Left lobe of liver (tissue), 2 donors: Measurements from ENCODE around the gene NRARP. TPM values are rescaled to one million over a fixed set of nuclear protein-coding genes. Genes with fewer than 3 reads are reported as not detected.
A peak's percentile ranks its signal among the peaks of the same experiment; 100 is the strongest.

Source experiments
- ATAC-seq: fragments of 200-7000 bp; cut with Tn5 transposase; one replicate; pipeline ENCODE4 v1.9.1; 2020; ENCODE audit warnings: mild to moderate bottlenecking, moderate library complexity
- DNase-seq: peaks from one replicate; pipeline ENCODE4 v3.0.0-alpha.2; 2020; ENCODE audit warnings: low spot score
- total RNA-seq: library from RNA; stranded (reverse); gene quantifications from one replicate; pipeline ENCODE4 v1.2.1, GENCODE V29; 2021
- donor health status: DM: no; HTN: no; CAD: no; lungs with moderate emphysema.
- donor health status: DM: no; HTN: yes; CAD: no.

Gene NRARP
- total RNA-seq, 1 donor from 2014 or later: 1.3 TPM

DNA sequence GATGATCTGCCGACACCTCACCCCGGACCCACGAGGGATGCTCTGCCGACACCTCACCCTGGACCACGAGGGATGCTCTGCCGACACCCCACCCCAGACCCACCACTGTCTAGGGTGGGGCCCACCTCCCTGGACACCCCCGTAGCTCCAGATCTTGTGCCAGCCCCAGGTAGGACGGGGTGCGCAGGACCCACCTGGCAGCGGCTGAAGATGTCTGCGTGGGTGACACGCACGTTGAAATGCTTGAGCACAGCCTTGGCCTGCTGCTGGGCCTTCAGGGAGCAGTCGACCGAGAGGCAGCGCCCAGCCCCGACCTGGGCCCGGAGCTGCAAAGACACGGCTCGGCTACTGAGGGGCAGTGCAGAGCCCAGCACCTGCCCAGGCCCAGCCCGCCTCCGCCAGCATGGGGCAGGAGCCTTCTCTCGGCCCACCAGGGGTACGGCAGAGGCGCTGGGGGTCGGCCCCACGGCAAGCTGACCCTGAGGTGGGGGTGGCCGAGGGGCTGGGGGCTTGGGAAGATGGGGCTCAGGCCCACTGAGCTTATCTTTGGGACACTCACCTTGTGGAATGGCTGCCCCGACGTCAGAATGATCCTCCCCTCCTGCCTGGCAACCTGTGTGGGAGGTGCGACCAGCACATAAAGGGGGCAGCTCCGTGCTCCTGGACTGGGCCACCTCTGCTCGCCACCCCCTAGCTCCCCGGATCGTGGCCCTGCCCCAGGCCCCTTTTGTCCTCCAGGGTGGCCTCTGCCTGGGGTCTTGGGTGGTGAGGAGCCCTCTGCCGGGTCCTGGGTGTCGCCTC is 21.7 kb upstream of the NRARP start:
- ATAC-seq (no peak), DNase-seq (no peak)

- DNase-seq: no peak
Observed at GRCh38 chr9:137321726-137322361, 19.8 kb upstream of the NRARP start.

GRCh38 chr9:137320555-137321384 is 18.7 kb upstream of the NRARP start:
- DNase-seq: peak; percentile 47
- peak; percentile 12 for ATAC-seq

More at GRCh38 chr9:137321726-137322361, 19.8 kb upstream of the NRARP start:
- no peak for ATAC-seq

DNA sequence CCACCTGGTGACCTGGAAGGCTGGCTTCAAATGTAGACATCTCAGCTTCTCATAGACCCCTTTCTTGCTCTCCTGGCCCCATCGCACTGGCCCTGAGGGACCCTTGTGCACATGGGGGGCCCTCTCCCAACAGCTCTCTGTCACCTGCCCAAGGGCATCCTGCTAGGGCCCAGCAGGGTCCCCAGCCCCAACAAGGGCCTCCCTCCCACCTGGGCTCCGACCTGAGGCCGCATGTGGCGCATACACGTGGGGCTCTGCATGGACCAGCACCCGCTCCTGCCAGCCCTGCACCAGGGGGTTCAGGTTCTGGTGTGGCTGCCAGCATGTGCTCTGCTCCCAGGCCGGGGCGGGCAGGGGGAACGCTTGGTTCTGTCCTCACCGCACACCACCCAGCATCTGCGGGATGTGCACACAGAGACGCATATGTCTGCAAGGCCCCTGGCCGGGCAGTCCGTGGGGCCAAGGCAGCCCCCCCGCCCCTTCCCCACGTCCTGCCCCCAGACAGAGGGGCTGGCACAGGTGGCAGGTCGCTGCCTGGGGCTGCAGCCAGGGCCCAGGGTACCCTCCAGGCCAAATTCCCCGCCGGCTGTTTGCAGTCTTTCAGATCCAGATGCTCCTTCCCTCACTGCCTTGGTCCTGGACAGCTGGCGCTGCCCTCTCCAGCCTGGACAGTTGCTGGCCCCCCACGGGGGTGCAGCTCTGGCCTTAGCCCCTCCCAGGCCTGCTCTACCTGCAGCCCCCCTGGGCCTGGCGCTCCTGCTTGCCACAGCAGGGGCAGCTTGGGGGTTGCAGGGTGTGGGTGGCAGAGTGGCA is 17.9 kb upstream of the NRARP start:
- DNase-seq (peak; percentile 46), ATAC-seq (no peak)

- ATAC-seq: peak; percentile 45
- DNase-seq: peak; percentile 45
Observed at GRCh38 chr9:137319011-137319738, 17.1 kb upstream of the NRARP start.

GRCh38 chr9:137318602-137319001 is 16.5 kb upstream of the NRARP start:
- ATAC-seq: no peak
- no peak for DNase-seq

DNA sequence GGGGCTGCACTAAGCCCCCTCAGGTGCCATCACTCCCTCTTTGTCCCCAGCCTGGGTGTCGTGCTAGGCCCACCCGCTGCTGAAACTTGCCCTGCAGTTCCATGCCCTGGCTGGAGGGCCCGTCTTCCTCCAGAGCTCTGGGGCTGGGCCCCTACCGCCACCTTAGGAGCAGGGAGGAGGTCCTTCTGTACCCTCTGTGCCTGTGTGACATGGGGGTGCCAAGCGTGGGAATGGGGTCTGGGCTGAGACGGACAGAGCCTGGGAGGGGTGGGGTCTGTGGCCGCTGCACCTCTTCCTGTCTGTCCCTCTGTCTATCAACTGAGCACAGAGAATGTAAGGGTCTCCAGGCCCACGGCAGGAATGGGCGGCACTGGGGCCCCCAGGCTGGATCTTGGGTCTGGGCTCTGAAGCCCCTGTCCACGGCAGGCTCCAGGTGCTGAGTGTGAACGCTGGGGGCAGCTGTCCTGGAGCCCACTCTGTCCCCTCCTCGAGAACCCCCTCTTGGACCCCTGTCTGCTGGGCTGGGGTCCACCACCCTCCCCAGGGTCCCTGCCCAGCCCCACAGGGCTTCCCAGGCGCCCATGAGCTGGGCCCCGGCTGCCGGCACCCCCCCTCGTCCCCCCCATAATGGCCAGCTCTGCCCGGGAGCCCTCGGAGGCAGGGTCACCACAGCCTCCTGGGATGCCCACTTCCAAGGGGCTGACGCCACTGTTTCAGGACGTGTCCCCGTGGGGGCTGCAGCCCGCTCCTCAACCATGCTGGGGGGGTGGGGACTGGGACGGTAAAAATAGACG is 15.8 kb upstream of the NRARP start:
- no peak for DNase-seq
- ATAC-seq: no peak

GRCh38 chr9:137317021-137317717 is 15.1 kb upstream of the NRARP start:
- no peak for DNase-seq
- no peak for ATAC-seq

- ATAC-seq (peak; percentile 33), DNase-seq (peak; percentile 43)
Observed at GRCh38 chr9:137316012-137316981, 14.2 kb upstream of the NRARP start.

DNA sequence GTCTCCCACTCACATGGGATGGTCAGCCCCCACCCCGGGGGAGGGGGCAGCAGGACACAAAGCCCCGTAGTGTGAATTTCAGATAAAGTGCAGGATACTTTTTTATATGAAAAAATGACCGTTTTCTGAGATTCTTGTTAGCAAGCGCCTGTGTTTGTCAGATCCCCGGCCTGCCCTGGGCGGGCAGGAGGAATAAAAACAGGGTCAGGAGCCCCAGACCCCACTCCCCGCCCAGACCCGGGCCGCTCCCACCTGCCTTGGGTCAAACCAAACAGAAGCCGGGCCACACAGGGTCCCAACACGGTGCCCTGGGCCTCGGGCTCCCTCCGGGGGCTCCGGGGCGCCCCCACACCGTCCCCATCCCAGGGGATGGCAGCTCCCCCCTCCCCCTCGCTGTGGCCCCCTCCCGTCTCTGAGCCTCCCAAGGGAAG is 13.5 kb upstream of the NRARP start:
- ATAC-seq: no peak

DNA sequence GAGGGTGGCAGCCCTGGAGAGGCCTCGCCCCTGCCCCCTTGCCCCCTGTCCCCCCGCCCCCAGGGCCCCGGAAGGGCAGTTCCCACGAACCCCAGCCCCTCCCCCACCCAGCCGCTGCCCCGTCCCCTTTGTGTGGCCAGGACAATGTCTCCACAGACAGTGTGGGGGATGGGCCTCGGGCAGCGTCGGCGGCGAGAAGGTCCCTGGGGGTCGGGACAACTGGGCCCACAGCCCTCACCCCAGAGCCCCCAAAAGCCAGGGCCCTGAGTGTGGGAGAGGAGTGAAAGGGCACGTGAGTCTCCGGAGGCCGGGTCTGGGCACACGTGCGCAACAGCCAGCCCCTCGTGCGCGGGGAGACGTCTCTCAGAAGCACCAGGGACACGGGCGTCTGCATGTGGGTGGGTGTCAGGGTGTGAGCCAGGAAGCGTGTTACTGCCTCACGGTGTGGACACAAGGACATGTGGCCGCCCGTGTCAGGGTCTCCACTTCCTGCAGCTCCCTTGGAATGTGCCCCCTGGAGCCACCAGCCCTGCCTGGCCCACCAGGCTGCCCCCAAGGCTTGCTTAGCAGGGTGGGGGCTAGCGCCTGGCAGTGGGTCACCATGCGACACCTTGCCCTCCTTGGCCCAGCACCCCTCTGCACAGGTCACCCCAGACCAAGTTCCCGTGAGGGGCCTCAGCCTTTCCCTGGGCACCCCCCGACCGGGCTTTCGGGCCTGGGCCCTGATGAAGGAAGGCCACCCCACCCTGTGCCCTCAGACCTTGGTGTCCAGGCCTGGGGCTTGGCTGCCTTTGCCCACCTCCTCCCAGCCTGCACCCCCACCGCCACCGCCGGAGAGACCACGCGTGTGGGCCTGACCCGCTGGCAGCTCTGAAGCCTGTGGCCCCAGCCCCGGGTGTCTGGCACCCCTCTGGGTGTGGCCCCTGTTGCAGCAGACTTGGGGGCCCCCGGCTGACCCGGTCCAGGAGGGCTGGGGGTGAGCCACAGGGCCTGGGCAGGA is 12.8 kb upstream of the NRARP start:
- DNase-seq: peak; percentile 45
- no peak for ATAC-seq

More for the DNA sequence above, 13.5 kb upstream of the NRARP start:
- no peak for DNase-seq

- ATAC-seq: no peak
- no peak for DNase-seq
Observed at GRCh38 chr9:137313956-137314560, 12.0 kb upstream of the NRARP start.

- DNase-seq: no peak
Observed at GRCh38 chr9:137313326-137313936, 11.4 kb upstream of the NRARP start.

DNA sequence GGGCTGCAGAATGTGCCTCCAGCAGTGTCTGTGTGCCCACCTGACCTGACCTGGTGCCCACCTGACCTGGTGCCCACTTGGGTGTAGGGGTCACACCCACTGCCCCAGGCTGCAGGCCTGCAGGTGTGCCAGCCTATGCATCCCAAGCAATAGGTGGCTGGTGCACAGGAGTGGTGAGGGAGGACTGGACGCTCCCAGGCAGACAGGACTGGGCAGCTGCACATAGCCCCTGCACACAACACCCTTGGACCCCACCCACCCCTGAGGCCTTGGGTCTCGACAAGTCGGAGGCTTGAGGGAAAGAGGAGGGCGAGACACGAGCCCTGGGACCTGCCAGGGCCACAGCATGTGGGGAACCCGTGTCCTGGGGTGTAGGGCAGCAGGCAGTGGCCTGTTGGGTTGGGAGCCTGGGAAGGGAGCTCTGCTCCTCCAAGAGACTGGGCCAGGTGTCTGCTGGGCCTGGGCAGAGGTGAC is 10.8 kb upstream of the NRARP start:
- ATAC-seq (no peak), DNase-seq (no peak)

More at GRCh38 chr9:137313326-137313936, 11.4 kb upstream of the NRARP start:
- ATAC-seq: no peak
